Neural cell (in vitro differentiated cells): ENCODE data around the gene ADORA2A.

Source experiments
- EP300 ChIP-seq: fragments of 450-650 bp; conservative IDR thresholded peaks from 2 replicates; pipeline ENCODE4 v1.6.1; 2014; ENCODE audit warnings: antibody characterized with exemption, mild to moderate bottlenecking, moderate library complexity; ENCODE audit not compliant: poor library complexity, severe bottlenecking
- EZH2 ChIP-seq: fragments of 200-600, 300-800 bp; shearing (Covaris generic), sonication (generic); IDR thresholded peaks from 2 replicates; pipeline ENCODE4 v1.6.1; 2014; ENCODE audit warnings: antibody characterized with exemption, low read length, borderline replicate concordance, mild to moderate bottlenecking; ENCODE audit not compliant: insufficient read depth, poor library complexity, severe bottlenecking
- RAD21 ChIP-seq: fragments of 450-650 bp; conservative IDR thresholded peaks from 2 replicates; pipeline ENCODE4 v1.6.1; 2014; ENCODE audit warnings: antibody characterized with exemption, mild to moderate bottlenecking, moderate library complexity
- SMC3 ChIP-seq: fragments of 450-650 bp; conservative IDR thresholded peaks from 2 replicates; pipeline ENCODE4 v1.6.1; 2014; ENCODE audit warnings: antibody characterized with exemption, mild to moderate bottlenecking, moderate library complexity; ENCODE audit not compliant: poor library complexity
- TF ChIP-seq, protein P1 (sequence below): fragments of 450-650 bp; IDR thresholded peaks from 2 replicates; pipeline ENCODE4 v1.5.1; 2014; ENCODE audit warnings: antibody characterized with exemption, mild to moderate bottlenecking, moderate library complexity; ENCODE audit not compliant: poor library complexity, severe bottlenecking

DNA sequence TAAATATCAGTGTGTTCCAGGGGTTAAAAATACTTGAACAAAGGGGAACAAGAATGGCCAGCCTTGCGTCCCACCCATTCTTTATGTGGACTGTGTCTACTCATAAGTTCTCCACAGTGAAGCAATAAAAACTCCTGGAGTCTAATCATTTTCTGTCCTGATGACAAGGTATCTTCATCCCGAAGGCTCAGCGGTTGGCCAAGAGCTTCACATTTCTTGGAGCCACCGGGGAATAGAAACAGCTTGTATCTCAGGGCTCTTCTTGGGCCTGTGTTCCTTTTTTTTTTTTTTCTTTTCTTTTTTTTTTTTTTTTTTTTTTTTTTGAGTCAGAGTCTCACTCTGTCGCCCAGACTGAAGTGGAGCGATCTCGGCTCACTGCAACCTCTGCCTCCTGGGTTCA is 36.8 kb upstream of the ADORA2A start:
- TF ChIP-seq, protein P1, sequence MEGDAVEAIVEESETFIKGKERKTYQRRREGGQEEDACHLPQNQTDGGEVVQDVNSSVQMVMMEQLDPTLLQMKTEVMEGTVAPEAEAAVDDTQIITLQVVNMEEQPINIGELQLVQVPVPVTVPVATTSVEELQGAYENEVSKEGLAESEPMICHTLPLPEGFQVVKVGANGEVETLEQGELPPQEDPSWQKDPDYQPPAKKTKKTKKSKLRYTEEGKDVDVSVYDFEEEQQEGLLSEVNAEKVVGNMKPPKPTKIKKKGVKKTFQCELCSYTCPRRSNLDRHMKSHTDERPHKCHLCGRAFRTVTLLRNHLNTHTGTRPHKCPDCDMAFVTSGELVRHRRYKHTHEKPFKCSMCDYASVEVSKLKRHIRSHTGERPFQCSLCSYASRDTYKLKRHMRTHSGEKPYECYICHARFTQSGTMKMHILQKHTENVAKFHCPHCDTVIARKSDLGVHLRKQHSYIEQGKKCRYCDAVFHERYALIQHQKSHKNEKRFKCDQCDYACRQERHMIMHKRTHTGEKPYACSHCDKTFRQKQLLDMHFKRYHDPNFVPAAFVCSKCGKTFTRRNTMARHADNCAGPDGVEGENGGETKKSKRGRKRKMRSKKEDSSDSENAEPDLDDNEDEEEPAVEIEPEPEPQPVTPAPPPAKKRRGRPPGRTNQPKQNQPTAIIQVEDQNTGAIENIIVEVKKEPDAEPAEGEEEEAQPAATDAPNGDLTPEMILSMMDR = no peak
- TF ChIP-seq SMC3 = no peak
- TF ChIP-seq EZH2 = no peak
- TF ChIP-seq EP300 = no peak
- no peak for TF ChIP-seq RAD21
